Uterus (tissue), 2 donors: Measurements from ENCODE around the gene SPSB3.

Source experiments
- CTCF ChIP-seq, 4 experiments: fragments of 200-600 bp in 2 of 4; fragments of 450-650 bp in 2 of 4; sonication (generic) in 2 of 4; IDR thresholded peaks; one replicate each; pipeline ENCODE4 v1.5.1; 2016 to 2019; ENCODE audit warnings: antibody characterized with exemption in 4 of 4, mild to moderate bottlenecking in 2 of 4, moderate library complexity in 1 of 4
- POLR2A ChIP-seq, 2 donors: fragments of 450-650 bp; IDR thresholded peaks; one replicate each; pipeline ENCODE4 v1.6.1; 2016; ENCODE audit warnings: antibody characterized with exemption in 2 of 2, mild to moderate bottlenecking in 1 of 2, moderate library complexity in 1 of 2

DNA sequence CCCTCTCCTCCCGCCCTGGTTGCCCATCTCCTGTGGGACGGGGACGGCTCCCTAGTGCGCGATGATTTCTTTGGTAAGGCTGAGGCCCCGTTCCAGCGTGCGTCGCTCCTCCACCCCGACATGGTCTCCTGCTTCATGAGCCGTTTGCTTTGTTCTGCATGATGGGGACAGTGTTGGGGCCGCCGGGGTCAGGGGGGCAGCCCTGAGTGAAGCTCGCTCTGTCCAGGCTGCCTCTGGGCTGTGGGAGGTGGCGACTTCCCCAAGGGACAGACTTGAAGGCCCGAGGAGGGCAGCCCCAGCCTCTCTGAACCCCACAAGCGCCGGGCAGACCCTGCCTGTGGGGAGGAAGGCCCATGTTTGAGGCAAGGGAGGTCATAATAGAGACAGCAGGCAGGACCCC, 23.4 kb downstream of the SPSB3 start:
- TF ChIP-seq CTCF (IDR thresholded peaks at IDR 0.05) = no peak
- TF ChIP-seq POLR2A (IDR thresholded peaks at IDR 0.05) = no peak
